Trophoblast cell (in vitro differentiated cells and primary cell): Measurements from ENCODE around the gene STPG3.

Source experiments
- DNase-seq, 2 donors: peaks; one replicate each; pipeline ENCODE4 v3.0.0-alpha.2; 2016
- H2AFZ ChIP-seq: 2 replicates; pipeline ENCODE4 v1.6.1; 2013; ENCODE audit warnings: low read length, moderate library complexity, mild to moderate bottlenecking; ENCODE audit not compliant: insufficient read depth, poor library complexity
- H2AK5ac ChIP-seq: 2 replicates; pipeline ENCODE4 v1.6.1; 2013; ENCODE audit warnings: mild to moderate bottlenecking, low read length
- H2BK120ac ChIP-seq: 2 replicates; pipeline ENCODE4 v1.6.1; 2013; ENCODE audit warnings: low read length, mild to moderate bottlenecking, moderate library complexity; ENCODE audit not compliant: insufficient read depth, poor library complexity
- H2BK12ac ChIP-seq: 2 replicates; pipeline ENCODE4 v1.6.1; 2013; ENCODE audit warnings: mild to moderate bottlenecking, low read length, moderate library complexity
- H2BK5ac ChIP-seq: 2 replicates; pipeline ENCODE4 v1.6.1; 2013; ENCODE audit warnings: low read length, low read depth, moderate library complexity, mild to moderate bottlenecking; ENCODE audit not compliant: poor library complexity
- H3K14ac ChIP-seq: 2 replicates; pipeline ENCODE4 v1.6.1; 2013; ENCODE audit warnings: mild to moderate bottlenecking, low read length
- H3K18ac ChIP-seq: 2 replicates; pipeline ENCODE4 v1.6.1; 2013; ENCODE audit warnings: mild to moderate bottlenecking, low read length
- H3K23ac ChIP-seq: 2 replicates; pipeline ENCODE4 v1.6.1; 2013; ENCODE audit warnings: low read length
- H3K27ac ChIP-seq: 2 replicates; pipeline ENCODE4 v1.5.1; 2013; ENCODE audit warnings: low read depth, mild to moderate bottlenecking, inconsistent platforms, low read length, moderate library complexity
- H3K27me3 ChIP-seq: 2 replicates; pipeline ENCODE4 v1.6.1; 2013; ENCODE audit warnings: inconsistent platforms, mild to moderate bottlenecking, low read length, moderate library complexity; ENCODE audit not compliant: insufficient read depth
- H3K36me3 ChIP-seq, 2 experiments: 1 replicate in 1 of 2; 2 replicates in 1 of 2; pipeline ENCODE4 v1.6.1; 2013; ENCODE audit warnings: low read length in 2 of 2, mild to moderate bottlenecking in 2 of 2, moderate library complexity in 1 of 2; ENCODE audit not compliant: insufficient read depth in 2 of 2, control insufficient read depth in 1 of 2
- H3K4ac ChIP-seq: 2 replicates; pipeline ENCODE4 v1.6.1; 2013; ENCODE audit warnings: low read depth, mild to moderate bottlenecking, low read length, moderate library complexity
- H3K4me1 ChIP-seq, 2 experiments: 1 replicate in 1 of 2; 2 replicates in 1 of 2; pipeline ENCODE4 v1.6.1; 2013; ENCODE audit warnings: low read length in 2 of 2, mild to moderate bottlenecking in 2 of 2, moderate library complexity in 1 of 2; ENCODE audit not compliant: insufficient read depth in 2 of 2, control insufficient read depth in 1 of 2
- H3K4me2 ChIP-seq: 2 replicates; pipeline ENCODE4 v1.6.1; 2013; ENCODE audit warnings: inconsistent platforms, mild to moderate bottlenecking, low read length, moderate library complexity
- H3K4me3 ChIP-seq: 2 replicates; pipeline ENCODE4 v1.5.1; 2013; ENCODE audit warnings: mild to moderate bottlenecking, low read depth, low read length, inconsistent platforms
- H3K79me1 ChIP-seq: one replicate; pipeline ENCODE4 v1.6.1; 2013; ENCODE audit warnings: low read length
- H3K79me2 ChIP-seq: 2 replicates; pipeline ENCODE4 v1.6.1; 2013; ENCODE audit warnings: low read length, mild to moderate bottlenecking; ENCODE audit not compliant: control insufficient read depth, insufficient read depth, poor library complexity
- H3K9ac ChIP-seq: 2 replicates; pipeline ENCODE4 v1.6.1; 2013; ENCODE audit warnings: mild to moderate bottlenecking, low read length
- H3K9me3 ChIP-seq: 2 replicates; pipeline ENCODE4 v1.6.1; 2013; ENCODE audit warnings: low read depth, mild to moderate bottlenecking, control low read depth, inconsistent platforms, low read length; ENCODE audit not compliant: insufficient read depth
- H4K12ac ChIP-seq: 2 replicates; pipeline ENCODE4 v1.6.1; 2013; ENCODE audit warnings: low read depth, mild to moderate bottlenecking, low read length, moderate library complexity
- H4K8ac ChIP-seq: 2 replicates; pipeline ENCODE4 v1.6.1; 2013; ENCODE audit warnings: low read depth, mild to moderate bottlenecking, low read length, moderate library complexity
- H4K91ac ChIP-seq: one replicate; pipeline ENCODE4 v1.6.1; 2013; ENCODE audit warnings: low read depth, mild to moderate bottlenecking, low read length, moderate library complexity
- WGBS: extraction: QIAGEN DNeasy Blood & Tissue Kit; methylation state at CpG from one replicate; pipeline ENCODE4 v1.1.7; 2013; ENCODE audit warnings: missing lambda C conversion rate; ENCODE audit not compliant: insufficient read length, insufficient coverage; ENCODE audit errors: extremely low coverage; 5-methylcytosine and 5-hydroxymethylcytosine counted together

The STPG3 gene

GRCh38 chr9:137224830-137225694 lies 26.0 kb upstream of the STPG3 start, which contains the start of gene CYSRT1:
Gene CYSRT1 (plus strand): TSS chr9:137225174. CDS start chr9:137225622, 448 bp downstream.
- Histone ChIP-seq H3K23ac (no peak within 1 kb of the TSS), H3K79me2 (peaks cover 2% of the 10 kb centered on the region), H3K4me3 (peak within 1 kb of the TSS; percentile 79), H4K8ac (peak within 1 kb of the TSS; percentile 91), H3K4me1 (peaks cover 20 to 30% of the 10 kb centered on the region in 2 experiments), H2AFZ (no peak within 1 kb of the TSS), H3K9me3 (peaks cover 3% of the 10 kb centered on the region), H3K79me1 (peaks cover 8% of the 10 kb centered on the region), H3K27ac (no peak within 1 kb of the TSS), H2BK12ac (no peak within 1 kb of the TSS), H2AK5ac (peak within 1 kb of the TSS; percentile 8), H3K27me3 (no peaks in the 10 kb centered on the region), H3K14ac (no peak within 1 kb of the TSS), H3K36me3 (no peaks in the 10 kb centered on the region), H3K4me2 (peak within 1 kb of the TSS; percentile 94), H3K9ac (no peak within 1 kb of the TSS), H2BK5ac (no peak within 1 kb of the TSS), H4K91ac (no peak within 1 kb of the TSS), H4K12ac (peak within 1 kb of the TSS; percentile 65), H3K4ac (peak within 1 kb of the TSS; percentile 90), H2BK120ac (no peak within 1 kb of the TSS), H3K18ac (no peak within 1 kb of the TSS)
- DNase-seq: no peak
- no CpG with 5 or more reads among the region's 23 CpGs for WGBS

- H3K27me3 ChIP-seq: no peaks in the 10 kb centered on the region
- peaks cover 20 to 30% of the 10 kb centered on the region in 2 experiments for H3K4me1 ChIP-seq
- H3K9ac ChIP-seq: no peak overlapping the region
- no peak overlapping the region for H3K27ac ChIP-seq
- no peak overlapping the region for H4K8ac ChIP-seq
- H2BK12ac ChIP-seq: no peak overlapping the region
- H4K12ac ChIP-seq: no peak overlapping the region
- H3K4ac ChIP-seq: no peak overlapping the region
- WGBS: no CpG with 5 or more reads among the region's 21 CpGs
- no peak overlapping the region for H2AFZ ChIP-seq
- DNase-seq: no peak
- no peak overlapping the region for H3K23ac ChIP-seq
- no peak overlapping the region for H2AK5ac ChIP-seq
- no peak overlapping the region for H2BK5ac ChIP-seq
- H3K9me3 ChIP-seq: peaks cover 3% of the 10 kb centered on the region
- peaks cover 2% of the 10 kb centered on the region for H3K79me2 ChIP-seq
- H3K18ac ChIP-seq: no peak overlapping the region
- no peak overlapping the region for H2BK120ac ChIP-seq
- H3K4me3 ChIP-seq: no peak overlapping the region
- H3K4me2 ChIP-seq: no peak overlapping the region
- H4K91ac ChIP-seq: no peak overlapping the region
- H3K79me1 ChIP-seq: peaks cover 8% of the 10 kb centered on the region
- no peaks in the 10 kb centered on the region for H3K36me3 ChIP-seq
- no peak overlapping the region for H3K14ac ChIP-seq
Measured at GRCh38 chr9:137225699-137226331, 25.3 kb upstream of the STPG3 start.

- Histone ChIP-seq H3K36me3 (no peaks in the 10 kb centered on the region), H3K4ac (no peak overlapping the region), H4K12ac (no peak overlapping the region), H3K27me3 (no peaks in the 10 kb centered on the region), H3K27ac (no peak overlapping the region), H3K4me2 (no peak overlapping the region), H2AK5ac (no peak overlapping the region), H3K4me3 (no peak overlapping the region), H3K9ac (no peak overlapping the region), H3K23ac (no peak overlapping the region), H2BK5ac (no peak overlapping the region), H2AFZ (no peak overlapping the region), H2BK12ac (no peak overlapping the region), H3K9me3 (peaks cover 3% of the 10 kb centered on the region), H3K79me2 (peaks cover 2% of the 10 kb centered on the region), H3K79me1 (peaks cover 7% of the 10 kb centered on the region), H4K8ac (no peak overlapping the region), H2BK120ac (no peak overlapping the region), H3K4me1 (peaks cover 19 to 29% of the 10 kb centered on the region in 2 experiments), H3K14ac (no peak overlapping the region), H3K18ac (no peak overlapping the region), H4K91ac (no peak overlapping the region)
- peak; percentile 96 for DNase-seq
- WGBS: no CpG with 5 or more reads among the region's 18 CpGs
Measured at GRCh38 chr9:137226338-137227053, 24.6 kb upstream of the STPG3 start.

- Histone ChIP-seq H3K79me1 (peaks cover 6% of the 10 kb centered on the region), H3K27ac (no peak within 1 kb of the TSS), H2BK5ac (no peak within 1 kb of the TSS), H4K91ac (no peak within 1 kb of the TSS), H4K8ac (no peak within 1 kb of the TSS), H2AFZ (no peak within 1 kb of the TSS), H3K9me3 (peaks cover 3% of the 10 kb centered on the region), H3K27me3 (no peaks in the 10 kb centered on the region), H3K23ac (no peak within 1 kb of the TSS), H4K12ac (no peak within 1 kb of the TSS), H3K18ac (no peak within 1 kb of the TSS), H2AK5ac (peak within 1 kb of the TSS; percentile 44), H3K4me3 (no peak within 1 kb of the TSS), H3K4ac (no peak within 1 kb of the TSS), H2BK12ac (no peak within 1 kb of the TSS), H3K9ac (peak within 1 kb of the TSS; percentile 28), H3K4me1 (peaks cover 18 to 27% of the 10 kb centered on the region in 2 experiments), H3K36me3 (no peaks in the 10 kb centered on the region), H2BK120ac (no peak within 1 kb of the TSS), H3K14ac (no peak within 1 kb of the TSS), H3K79me2 (peaks cover 2% of the 10 kb centered on the region), H3K4me2 (no peak within 1 kb of the TSS)
- WGBS: no CpG with 5 or more reads among the region's 25 CpGs
- peak; percentile 77 to 87 for DNase-seq
Measured at GRCh38 chr9:137227054-137227852, 23.8 kb upstream of the STPG3 start, which contains the start of gene RNF224. Gene RNF224 (plus strand): TSS chr9:137227502. CDS start chr9:137228336, 834 bp downstream.
